Neuronal stem cell (in vitro differentiated cells): ENCODE measurements around the gene GDA.

ENCODE experiments used
- DNase-seq: peaks from one replicate; pipeline ENCODE4 v3.0.0-alpha.2; 2013; ENCODE audit warnings: low spot score
- H2AFZ ChIP-seq: one replicate; pipeline ENCODE4 v1.6.1; 2013; ENCODE audit warnings: mild to moderate bottlenecking, low read length, inconsistent platforms
- H2AK5ac ChIP-seq: 2 replicates; pipeline ENCODE4 v1.6.1; 2013; ENCODE audit warnings: low read depth, mild to moderate bottlenecking, inconsistent platforms, low read length, moderate library complexity, mixed read lengths
- H2BK120ac ChIP-seq: 2 replicates; pipeline ENCODE4 v1.6.1; 2013; ENCODE audit warnings: low read depth, mild to moderate bottlenecking, inconsistent platforms, low read length, moderate library complexity, mixed read lengths
- H2BK12ac ChIP-seq: one replicate; pipeline ENCODE4 v1.6.1; 2013; ENCODE audit warnings: low read length, inconsistent platforms
- H2BK15ac ChIP-seq: 2 replicates; pipeline ENCODE4 v1.6.1; 2013; ENCODE audit warnings: mild to moderate bottlenecking, low read length, inconsistent platforms, mixed read lengths
- H2BK5ac ChIP-seq: one replicate; pipeline ENCODE4 v1.6.1; 2013; ENCODE audit warnings: inconsistent platforms, mild to moderate bottlenecking, low read length, moderate library complexity
- H3K14ac ChIP-seq: one replicate; pipeline ENCODE4 v1.6.1; 2013; ENCODE audit warnings: low read length, inconsistent platforms
- H3K18ac ChIP-seq: 2 replicates; pipeline ENCODE4 v1.6.1; 2013; ENCODE audit warnings: low read length, inconsistent platforms
- H3K23ac ChIP-seq: 2 replicates; pipeline ENCODE4 v1.6.1; 2013; ENCODE audit warnings: low read depth, mild to moderate bottlenecking, mixed read lengths, low read length, inconsistent platforms; ENCODE audit not compliant: poor library complexity
- H3K27ac ChIP-seq: replicated peaks from 3 replicates; pipeline ENCODE4 v1.5.1; 2013; ENCODE audit warnings: low read length, inconsistent platforms
- H3K27me3 ChIP-seq, 3 experiments: 2 replicates each; pipeline ENCODE4 v1.6.1; 2013; ENCODE audit warnings: low read length in 3 of 3, mild to moderate bottlenecking in 2 of 3, inconsistent platforms in 1 of 3, low read depth in 1 of 3, mixed read lengths in 1 of 3, moderate library complexity in 1 of 3; ENCODE audit not compliant: control insufficient read depth in 3 of 3, insufficient read depth in 3 of 3
- H3K36me3 ChIP-seq, 2 donors: replicated peaks in 1 of 2; 2 replicates each; pipeline ENCODE4 v1.6.1; 2013; ENCODE audit warnings: low read length in 2 of 2; ENCODE audit not compliant: control insufficient read depth in 2 of 2, insufficient read depth in 2 of 2
- H3K4ac ChIP-seq: 2 replicates; pipeline ENCODE4 v1.6.1; 2013; ENCODE audit warnings: inconsistent platforms, mild to moderate bottlenecking, low read length, moderate library complexity
- H3K4me1 ChIP-seq, 2 donors: 1 replicate in 1 of 2; 2 replicates in 1 of 2; pipeline ENCODE4 v1.6.1; 2013; ENCODE audit warnings: low read length in 2 of 2, low read depth in 1 of 2; ENCODE audit not compliant: control insufficient read depth in 2 of 2, insufficient read depth in 1 of 2
- H3K4me2 ChIP-seq: one replicate; pipeline ENCODE4 v1.6.1; 2013; ENCODE audit warnings: mild to moderate bottlenecking, low read length, inconsistent platforms; ENCODE audit not compliant: insufficient read depth, poor library complexity, severe bottlenecking
- H3K4me3 ChIP-seq, 2 donors: 2 replicates each; pipeline ENCODE4 v1.5.1; 2013; ENCODE audit warnings: low read length in 2 of 2, mild to moderate bottlenecking in 2 of 2, inconsistent platforms in 1 of 2, moderate library complexity in 1 of 2
- H3K79me1 ChIP-seq: one replicate; pipeline ENCODE4 v1.6.1; 2013; ENCODE audit warnings: low read depth, mild to moderate bottlenecking, inconsistent platforms, low read length, moderate library complexity
- H3K9ac ChIP-seq: one replicate; pipeline ENCODE4 v1.6.1; 2013; ENCODE audit warnings: mild to moderate bottlenecking, low read depth, low read length, inconsistent platforms; ENCODE audit not compliant: poor library complexity
- H3K9me3 ChIP-seq, 2 donors: replicated peaks in 1 of 2; 2 replicates each; pipeline versions ENCODE3 to v1.6.1; 2013; ENCODE audit warnings: low read length in 2 of 2, mild to moderate bottlenecking in 2 of 2, inconsistent platforms in 1 of 2, low read depth in 1 of 2, mixed read lengths in 1 of 2, moderate library complexity in 1 of 2; ENCODE audit not compliant: control insufficient read depth in 2 of 2, insufficient read depth in 1 of 2
- H4K8ac ChIP-seq: one replicate; pipeline ENCODE4 v1.6.1; 2013; ENCODE audit warnings: low read depth, mild to moderate bottlenecking, inconsistent platforms, low read length, moderate library complexity
- H4K91ac ChIP-seq: one replicate; pipeline ENCODE4 v1.6.1; 2013; ENCODE audit warnings: low read length, low read depth, mild to moderate bottlenecking, inconsistent platforms; ENCODE audit not compliant: poor library complexity
- WGBS, 2 donors: extraction: QIAGEN DNeasy Blood & Tissue Kit; methylation state at CpG; one replicate each; pipeline ENCODE4 v1.1.7; 2013; ENCODE audit warnings: missing lambda C conversion rate in 2 of 2, mixed read lengths in 1 of 2; ENCODE audit not compliant: insufficient read length in 2 of 2, insufficient replicate concordance in 1 of 2; ENCODE audit errors: extremely low coverage in 2 of 2; 5-methylcytosine and 5-hydroxymethylcytosine counted together

GDA gene

DNA sequence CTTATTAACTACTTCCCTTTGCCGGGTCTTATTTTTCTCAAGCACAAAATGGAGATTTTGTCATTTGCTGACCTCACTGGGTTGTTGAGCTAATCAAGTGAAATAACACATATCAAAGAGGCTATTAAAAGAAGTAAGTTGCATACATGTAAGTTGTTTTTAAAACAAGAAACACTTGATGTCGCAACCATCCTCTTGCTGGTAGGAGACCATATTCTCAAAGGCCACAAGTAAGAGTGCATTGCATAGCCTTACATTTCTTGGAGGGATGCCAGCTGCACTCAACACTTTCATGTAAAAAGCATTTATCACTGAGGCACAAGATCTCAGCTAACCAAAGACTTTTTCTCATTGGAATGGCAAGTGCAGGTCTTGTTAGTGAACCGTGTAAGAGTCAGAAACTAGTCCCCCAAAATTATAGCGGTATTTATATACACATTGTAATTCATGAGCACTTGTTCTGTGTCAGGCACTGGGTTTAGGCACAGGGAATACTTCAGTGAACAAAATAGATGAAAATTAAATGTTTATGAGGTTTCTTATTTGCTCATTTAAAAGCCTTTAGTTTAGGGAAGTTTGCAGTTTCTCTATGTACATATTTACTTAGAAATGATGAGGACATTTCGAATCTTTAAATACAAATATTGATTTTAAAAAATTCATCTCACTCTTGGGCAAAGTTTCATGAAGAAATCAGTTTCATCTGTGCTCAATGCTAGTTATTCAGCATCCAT lies 143.8 kb downstream of the GDA start:
- no CpG with 5 or more reads among the region's 5 CpGs for WGBS, 2 donors

DNA sequence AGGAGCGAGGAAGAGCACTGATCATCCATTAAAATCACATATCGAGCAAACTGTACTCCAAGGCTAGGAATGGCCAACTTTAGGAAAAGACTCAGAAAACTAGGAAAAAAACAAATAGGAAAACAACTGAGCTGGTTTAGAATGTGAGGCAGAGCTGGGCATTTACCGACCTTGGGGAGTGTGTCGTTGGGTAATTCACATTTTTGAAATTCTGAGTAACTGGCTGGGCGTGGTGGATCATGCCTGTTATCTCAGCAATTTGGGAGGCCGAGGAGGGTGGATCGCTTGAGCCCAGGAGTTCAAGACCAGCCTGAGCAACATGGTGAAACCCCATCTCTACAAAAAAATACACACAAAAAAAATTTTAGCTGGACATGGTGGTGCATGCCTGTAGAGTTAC lies 145.7 kb downstream of the GDA start:
- no peak for DNase-seq
- Histone ChIP-seq H4K91ac (no peak overlapping the region), H4K8ac (no peak overlapping the region), H2AFZ (no peak overlapping the region), H3K4me3 (no peak overlapping the region), H2BK5ac (no peak overlapping the region), H2AK5ac (no peak overlapping the region), H3K27me3 (peaks cover 0 to 8% (median 2%) of the 10 kb centered on the region in 3 experiments), H3K18ac (no peak overlapping the region), H3K14ac (no peak overlapping the region), H3K9ac (no peak overlapping the region), H3K23ac (no peak overlapping the region), H2BK120ac (no peak overlapping the region), H3K79me1 (no peaks in the 10 kb centered on the region), H3K9me3 (peaks cover 0 to under 1% of the 10 kb centered on the region in 2 donors), H3K4ac (no peak overlapping the region), H2BK15ac (no peak overlapping the region), H3K4me2 (no peak overlapping the region), H2BK12ac (no peak overlapping the region), H3K27ac (no peak overlapping the region), H3K4me1 (no peaks in the 10 kb centered on the region), H3K36me3 (no peaks in the 10 kb centered on the region)
- no CpG with 5 or more reads among the region's 7 CpGs for WGBS, 2 donors

More for the DNA sequence above, 143.8 kb downstream of the GDA start:
- Histone ChIP-seq H2BK5ac (no peak overlapping the region), H4K91ac (no peak overlapping the region), H3K14ac (no peak overlapping the region), H2AK5ac (no peak overlapping the region), H3K18ac (no peak overlapping the region), H2BK120ac (no peak overlapping the region), H3K4me3 (no peak overlapping the region), H3K9me3 (peaks cover 0 to 1% of the 10 kb centered on the region in 2 donors), H3K79me1 (no peaks in the 10 kb centered on the region), H3K27ac (no peak overlapping the region), H3K27me3 (peaks cover 0 to 3% (median 0%) of the 10 kb centered on the region in 3 experiments), H2BK12ac (no peak overlapping the region), H3K9ac (no peak overlapping the region), H2BK15ac (no peak overlapping the region), H3K4ac (no peak overlapping the region), H3K23ac (no peak overlapping the region), H3K4me1 (no peaks in the 10 kb centered on the region), H2AFZ (no peak overlapping the region), H4K8ac (no peak overlapping the region), H3K36me3 (no peaks in the 10 kb centered on the region), H3K4me2 (no peak overlapping the region)
- DNase-seq: no peak

DNA sequence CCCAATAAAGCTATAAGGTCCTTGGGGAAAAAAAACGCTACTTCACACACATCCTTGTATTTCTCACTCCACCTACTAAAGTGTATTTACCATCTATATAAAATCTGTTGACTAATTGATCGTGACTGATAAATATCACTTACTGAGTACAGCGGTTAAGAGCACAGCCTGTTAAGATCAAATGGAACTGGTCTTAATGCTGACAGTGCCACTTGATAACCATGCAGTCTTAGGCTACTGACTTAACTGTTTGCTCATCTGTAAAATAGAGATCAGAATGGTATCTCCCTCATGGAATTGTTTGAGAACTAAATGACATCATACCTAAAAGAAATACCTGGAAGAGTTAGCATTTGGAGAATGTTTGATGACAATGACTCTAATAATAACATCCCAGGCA lies 148.3 kb downstream of the GDA start:
- Histone ChIP-seq H2BK5ac (no peak overlapping the region), H3K18ac (no peak overlapping the region), H3K4ac (no peak overlapping the region), H3K27me3 (peaks cover 0 to 8% (median 2%) of the 10 kb centered on the region in 3 experiments), H4K91ac (no peak overlapping the region), H2AFZ (no peak overlapping the region), H2BK120ac (no peak overlapping the region), H4K8ac (no peak overlapping the region), H2AK5ac (no peak overlapping the region), H3K4me3 (no peak overlapping the region), H3K27ac (no peak overlapping the region), H3K9me3 (peaks cover 0 to 2% of the 10 kb centered on the region in 2 donors), H3K14ac (no peak overlapping the region), H3K9ac (no peak overlapping the region), H3K4me2 (no peak overlapping the region), H3K23ac (no peak overlapping the region), H3K36me3 (no peaks in the 10 kb centered on the region), H2BK12ac (no peak overlapping the region), H2BK15ac (no peak overlapping the region), H3K79me1 (no peaks in the 10 kb centered on the region), H3K4me1 (no peaks in the 10 kb centered on the region)
- no peak for DNase-seq
- no CpG with 5 or more reads among the region's 3 CpGs for WGBS, 2 donors

DNA sequence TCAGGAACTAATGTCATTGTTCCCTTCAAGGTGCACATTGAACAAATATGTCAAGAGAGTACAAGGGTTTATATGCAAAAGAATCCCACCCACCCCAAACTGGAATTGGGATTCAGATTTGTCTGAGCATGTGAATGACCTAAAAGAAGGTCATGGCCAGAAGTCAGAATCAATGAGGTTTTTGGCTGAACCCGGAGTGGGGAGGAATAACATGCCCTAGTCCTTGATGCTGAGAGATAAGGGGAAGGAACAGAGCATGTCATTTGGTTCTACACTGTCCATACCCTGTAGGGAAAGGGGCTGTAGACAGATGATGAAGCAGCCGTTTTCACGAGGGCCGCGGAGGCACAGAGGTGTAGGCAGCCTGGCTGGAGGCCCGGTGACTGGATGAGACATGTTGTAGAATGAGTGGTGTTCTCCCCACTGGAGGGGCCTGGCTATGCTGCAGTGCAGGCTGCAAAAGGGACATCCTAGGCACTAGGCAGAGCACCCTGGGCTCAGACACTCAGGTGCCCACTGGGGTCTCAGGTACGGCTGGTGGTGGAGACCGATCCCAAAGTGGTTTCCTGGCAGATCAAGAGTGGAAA lies 149.9 kb downstream of the GDA start:
- WGBS, 2 donors: no CpG with 5 or more reads among the region's 8 CpGs
- H2BK15ac ChIP-seq: no peak overlapping the region
- H3K9me3 ChIP-seq: peaks cover 0 to 2% of the 10 kb centered on the region in 2 donors
- H4K91ac ChIP-seq: no peak overlapping the region
- no peak overlapping the region for H2BK5ac ChIP-seq
- no peak overlapping the region for H3K4me3 ChIP-seq
- no peak overlapping the region for H2AK5ac ChIP-seq
- no peak overlapping the region for H2AFZ ChIP-seq
- H3K9ac ChIP-seq: no peak overlapping the region
- no peak overlapping the region for H2BK12ac ChIP-seq
- H3K23ac ChIP-seq: no peak overlapping the region
- no peaks in the 10 kb centered on the region for H3K79me1 ChIP-seq
- no peak overlapping the region for H3K14ac ChIP-seq
- no peak overlapping the region for H2BK120ac ChIP-seq
- H4K8ac ChIP-seq: no peak overlapping the region
- H3K4me1 ChIP-seq: no peaks in the 10 kb centered on the region
- H3K27ac ChIP-seq: no peak overlapping the region
- H3K27me3 ChIP-seq: peaks cover 0 to 8% (median 2%) of the 10 kb centered on the region in 3 experiments
- no peaks in the 10 kb centered on the region for H3K36me3 ChIP-seq
- no peak overlapping the region for H3K4ac ChIP-seq
- DNase-seq: no peak
- peak overlapping the region; percentile 12 for H3K18ac ChIP-seq
- H3K4me2 ChIP-seq: no peak overlapping the region
